NOMO-1 treated with DMSO at 0.1 percent for 48 hours (cell line): ENCODE results near the gene KRTAP5-10.
"Not testable (repeated sequence)": the region's sequence is repeated elsewhere in the genome, so short reads cannot be mapped to it uniquely, and the experiment has no call there.

Source experiments
- DNase-seq: peaks from one replicate; lab custom pipeline; 2025; ENCODE audit not compliant: unreplicated experiment; lab: John Stamatoyannopoulos, UW

Gene KRTAP5-10

DNA sequence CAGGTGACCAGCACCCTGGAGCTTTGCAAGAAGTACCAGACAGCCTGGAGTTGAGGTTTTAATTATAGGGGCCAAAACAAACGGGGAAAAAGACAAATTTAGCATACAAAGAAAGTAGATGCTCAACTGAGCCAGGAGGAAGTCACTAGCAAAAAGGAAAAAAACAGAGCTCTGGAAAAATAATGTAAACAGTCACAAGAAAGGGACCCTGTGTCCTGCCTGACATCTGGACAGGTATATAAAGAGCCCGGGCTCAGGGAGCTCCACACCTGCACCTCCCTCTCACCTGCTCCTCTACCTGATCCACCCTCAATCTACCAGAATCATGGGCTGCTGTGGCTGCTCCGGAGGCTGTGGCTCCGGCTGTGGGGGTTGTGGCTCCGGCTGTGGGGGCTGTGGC, at the start of gene KRTAP5-10:
Gene KRTAP5-10, plus strand, starts transcription at position 301 of the 400 bp plus-strand sequence. Its CDS starts 25 bp downstream, at position 326.
- DNase-seq, result no peak

DNA sequence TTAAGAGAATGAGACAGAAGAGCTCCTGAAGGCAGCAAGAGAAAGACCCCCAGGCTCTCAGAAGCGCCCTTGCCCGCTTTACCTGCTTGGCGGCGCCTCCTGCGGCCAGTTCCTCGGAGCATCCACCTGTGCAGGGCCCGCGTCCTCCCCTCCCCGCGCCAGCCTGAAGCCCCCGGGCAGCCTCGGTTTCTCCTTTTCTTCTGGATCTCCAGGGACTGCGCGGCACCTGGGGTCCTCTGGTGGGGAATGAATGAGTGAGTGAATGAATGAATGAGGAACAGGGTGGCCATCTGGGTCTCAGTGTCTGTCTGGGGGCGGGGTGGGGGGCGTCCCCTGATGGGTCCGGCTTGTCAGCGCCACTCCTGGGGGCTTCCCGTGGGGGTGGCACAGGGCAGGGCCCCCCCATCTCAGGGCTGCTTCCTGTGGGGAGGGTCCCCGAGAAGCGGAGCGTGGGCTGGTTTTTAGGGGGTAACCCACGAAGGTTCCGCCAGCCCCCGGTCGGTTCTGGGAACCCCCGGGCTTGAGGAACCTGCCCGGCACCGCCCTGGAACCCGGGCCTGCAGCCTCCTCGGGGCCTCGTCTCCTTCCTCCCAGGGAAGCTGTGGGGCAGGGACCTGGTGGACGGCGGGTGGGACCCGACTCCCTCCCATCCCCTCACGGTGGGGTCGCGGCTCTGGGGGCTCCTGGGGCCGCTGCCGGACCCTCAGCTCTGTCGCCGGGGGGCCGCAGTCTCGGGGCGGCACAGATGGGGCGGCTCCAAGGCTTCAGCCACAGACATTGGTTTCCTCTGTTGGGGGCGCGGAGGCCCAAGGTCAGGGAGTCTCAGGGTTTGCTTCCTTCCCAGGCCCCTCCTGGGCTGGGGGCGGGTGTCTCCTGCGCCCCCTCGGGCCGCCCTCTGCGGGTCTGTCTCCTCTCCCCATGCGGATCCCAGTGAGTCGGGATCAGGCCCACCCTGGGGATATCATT, 46.6 kb upstream of the KRTAP5-10 start:
- DNase-seq, result no peak

DNA sequence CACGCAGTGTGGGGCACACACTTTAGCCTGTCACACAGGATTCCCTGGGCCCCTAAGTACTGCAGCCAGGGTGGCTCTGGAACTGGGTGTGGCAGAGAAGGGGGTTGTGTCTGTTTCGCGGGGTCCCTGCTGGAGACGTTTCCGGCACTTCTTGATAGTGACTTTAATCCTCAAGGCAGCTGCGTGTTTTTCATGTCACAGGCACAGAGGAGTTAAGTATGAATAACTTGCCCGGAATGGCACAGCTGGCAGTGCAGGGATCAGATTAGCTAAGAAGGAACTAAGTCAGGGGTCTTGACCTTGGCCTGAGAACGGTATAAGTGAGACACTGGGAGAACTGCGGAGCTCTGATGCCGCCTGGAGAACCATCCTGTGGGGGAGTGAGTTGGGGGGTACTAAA, 45.8 kb upstream of the KRTAP5-10 start:
- DNase-seq, result no peak

DNA sequence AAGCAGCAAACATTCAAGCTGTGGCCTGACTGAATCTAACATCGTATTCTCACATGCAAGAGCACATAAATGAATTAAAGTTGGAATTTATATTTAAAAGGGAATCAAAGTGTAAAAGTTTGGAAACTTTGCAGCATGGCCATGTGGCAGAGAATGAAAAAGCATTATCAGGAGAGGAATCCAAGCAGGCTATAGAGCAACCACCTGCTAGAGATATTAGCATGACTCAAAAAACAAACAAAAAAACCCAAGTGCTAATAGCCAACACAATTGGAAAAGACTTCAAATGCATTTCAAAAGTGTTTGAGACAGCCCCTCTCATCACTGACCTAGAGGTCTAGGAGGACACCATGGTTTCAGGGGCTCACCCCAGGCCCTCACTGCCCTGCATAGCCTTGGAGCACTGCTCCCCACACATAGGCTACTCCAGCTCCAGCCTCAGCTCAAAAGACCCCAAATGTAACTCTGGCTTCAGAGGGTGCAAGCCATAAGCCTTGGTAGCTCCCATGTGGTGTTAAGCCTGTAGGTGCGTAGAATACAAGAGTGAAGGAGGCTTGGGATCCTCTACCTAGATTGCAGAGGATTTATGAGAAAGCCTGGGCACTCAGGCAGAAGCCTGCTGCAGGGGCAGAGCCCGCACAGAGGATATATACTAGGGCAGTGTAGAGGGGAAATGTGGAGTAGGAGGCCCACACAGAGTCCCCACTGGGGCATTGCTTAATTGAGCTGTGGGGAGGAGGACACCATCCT, 40.0 kb upstream of the KRTAP5-10 start:
- DNase-seq, result no peak

DNA sequence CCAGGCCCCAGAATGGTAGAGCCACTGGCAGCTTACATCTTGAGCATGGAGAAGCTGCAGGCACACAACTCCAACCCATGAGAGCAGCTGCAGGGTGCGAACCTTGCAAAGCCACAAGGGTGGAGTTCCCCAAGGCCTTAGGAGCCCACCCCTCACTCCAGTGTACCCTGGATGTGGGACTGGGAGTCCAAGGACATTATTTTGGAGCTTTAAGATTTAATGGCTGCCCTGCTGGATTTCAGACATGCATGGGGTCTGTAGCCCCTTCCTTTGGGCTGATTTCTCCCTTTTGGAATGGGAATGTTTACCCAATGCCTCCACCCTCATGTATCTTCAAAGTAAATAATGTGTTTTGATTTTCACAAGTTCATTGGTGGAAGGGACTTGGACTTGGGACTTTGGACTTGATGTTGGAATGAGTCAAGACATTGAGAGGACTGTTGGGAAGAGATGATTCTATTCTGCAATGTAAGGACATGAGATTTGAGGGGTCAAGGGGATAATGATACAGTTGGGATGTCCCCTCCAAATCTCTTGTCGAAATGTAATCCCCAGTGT, 39.3 kb upstream of the KRTAP5-10 start:
- no peak for DNase-seq

GRCh38 chr11:71526796-71527575, 38.4 kb upstream of the KRTAP5-10 start, which contains the start of gene KRTAP5-7:
Gene KRTAP5-7 (plus strand): TSS chr11:71527267. CDS start chr11:71527301, 34 bp downstream.
- not testable (repeated sequence) for DNase-seq

GRCh38 chr11:71527576-71528210, 37.7 kb upstream of the KRTAP5-10 start:
- no peak for DNase-seq

GRCh38 chr11:71530602-71531001, 34.8 kb upstream of the KRTAP5-10 start:
- no peak for DNase-seq

- no peak for DNase-seq
These were observed 33.2 kb upstream of the KRTAP5-10 start for GRCh38 chr11:71532036-71532610.

GRCh38 chr11:71534711-71535608, 30.4 kb upstream of the KRTAP5-10 start:
- not testable (repeated sequence) for DNase-seq

- no peak for DNase-seq
These were observed 29.5 kb upstream of the KRTAP5-10 start for GRCh38 chr11:71535825-71536224.

- no peak for DNase-seq
These were observed 27.8 kb upstream of the KRTAP5-10 start for GRCh38 chr11:71537537-71537936.

DNA sequence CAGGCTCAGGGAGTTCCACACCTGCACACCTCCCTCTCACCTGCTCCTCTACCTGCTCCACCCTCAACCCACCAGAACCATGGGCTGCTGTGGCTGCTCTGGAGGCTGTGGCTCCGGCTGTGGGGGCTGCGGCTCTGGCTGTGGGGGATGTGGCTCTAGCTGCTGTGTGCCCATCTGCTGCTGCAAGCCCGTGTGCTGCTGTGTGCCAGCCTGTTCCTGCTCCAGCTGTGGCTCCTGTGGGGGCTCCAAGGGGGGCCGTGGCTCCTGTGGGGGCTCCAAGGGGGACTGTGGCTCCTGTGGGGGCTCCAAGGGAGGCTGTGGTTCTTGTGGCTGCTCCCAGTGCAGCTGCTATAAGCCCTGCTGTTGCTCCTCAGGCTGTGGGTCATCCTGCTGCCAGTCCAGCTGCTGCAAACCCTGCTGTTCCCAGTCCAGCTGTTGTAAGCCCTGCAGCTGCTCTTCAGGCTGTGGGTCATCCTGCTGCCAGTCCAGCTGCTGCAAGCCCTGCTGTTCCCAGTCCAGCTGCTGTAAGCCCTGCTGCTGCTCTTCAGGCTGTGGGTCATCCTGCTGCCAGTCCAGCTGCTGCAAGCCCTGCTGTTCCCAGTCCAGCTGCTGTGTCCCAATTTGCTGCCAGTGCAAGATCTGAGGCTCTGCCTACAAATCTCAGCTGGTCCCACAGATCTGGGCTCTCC, 27.2 kb upstream of the KRTAP5-10 start, which contains the start of gene KRTAP5-8:
Gene KRTAP5-8, plus strand, starts transcription at position 49 of the 689 bp plus-strand sequence. Its CDS starts 31 bp downstream, at position 80.
- DNase-seq, result not testable (repeated sequence)

DNA sequence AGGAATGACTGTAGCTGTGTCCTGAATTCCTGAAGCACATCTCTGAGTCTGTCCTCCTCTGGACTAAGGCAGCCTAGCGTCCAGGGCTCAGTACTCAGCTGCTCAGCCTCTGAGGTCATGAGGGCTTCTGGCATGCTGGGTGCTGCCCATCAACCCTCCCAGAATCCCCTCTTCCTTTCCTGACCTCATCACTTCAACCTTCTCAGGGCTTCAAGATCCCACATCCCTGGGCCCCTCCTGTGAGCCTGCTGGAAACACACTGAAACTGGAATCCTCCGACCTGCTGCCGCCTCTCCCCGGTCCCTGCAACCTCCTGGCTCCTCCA, 26.7 kb upstream of the KRTAP5-10 start:
- no peak for DNase-seq

DNA sequence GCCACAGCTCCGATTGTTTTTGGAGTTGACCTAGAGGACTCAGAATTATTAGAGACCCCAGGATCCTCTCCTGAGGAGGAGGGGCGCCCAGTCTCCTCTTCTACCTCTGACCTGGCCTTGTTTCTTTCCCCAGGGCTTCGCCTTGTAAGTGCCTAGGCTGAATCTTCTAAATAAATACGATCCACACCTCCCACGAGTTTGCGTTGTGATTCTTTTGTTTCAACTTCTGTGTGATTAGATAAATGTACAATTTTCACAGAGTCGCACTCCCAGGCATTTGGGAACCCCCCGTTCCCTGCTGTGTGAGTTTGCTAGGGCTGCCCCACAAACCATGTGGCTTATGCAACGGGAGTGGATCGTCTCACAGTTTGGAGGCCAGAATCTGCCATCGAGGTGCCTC, 26.3 kb upstream of the KRTAP5-10 start:
- no peak for DNase-seq

GRCh38 chr11:71539971-71540370, 25.4 kb upstream of the KRTAP5-10 start:
- DNase-seq, result not testable (repeated sequence)

- DNase-seq, result not testable (repeated sequence)
These were observed 24.6 kb upstream of the KRTAP5-10 start for GRCh38 chr11:71540521-71541304.
